Mesodermal cell (in vitro differentiated cells): ENCODE measurements around the gene EIF4ENIF1. TPM values are rescaled to one million over a fixed set of nuclear protein-coding genes. Genes with fewer than 3 reads are reported as not detected.
"Not testable (repeated sequence)": the region's sequence is repeated elsewhere in the genome, so short reads cannot be mapped to it uniquely, and the experiment has no call there.

Source experiments
- H3K27ac ChIP-seq: 2 replicates; pipeline ENCODE4 v1.7.0; 2013; ENCODE audit warnings: mild to moderate bottlenecking, low read depth, low read length, moderate library complexity; ENCODE audit not compliant: severe bottlenecking
- H3K36me3 ChIP-seq: 2 replicates; pipeline ENCODE4 v1.7.1; 2013; ENCODE audit warnings: mild to moderate bottlenecking, low read length, moderate library complexity; ENCODE audit not compliant: control insufficient read depth, insufficient read depth
- H3K4me1 ChIP-seq: one replicate; pipeline ENCODE4 v1.7.1; 2013; ENCODE audit warnings: mild to moderate bottlenecking, low read length; ENCODE audit not compliant: insufficient read depth, control insufficient read depth, poor library complexity, severe bottlenecking
- H3K4me3 ChIP-seq: 2 replicates; pipeline ENCODE4 v1.7.0; 2013; ENCODE audit warnings: low read length, control low read depth, mild to moderate bottlenecking; ENCODE audit not compliant: insufficient read depth, poor library complexity, severe bottlenecking; ENCODE audit errors: extremely low read depth
- H3K9me3 ChIP-seq: 2 replicates; pipeline ENCODE4 v1.7.1; 2013; ENCODE audit warnings: mild to moderate bottlenecking, low read length, moderate library complexity; ENCODE audit not compliant: control insufficient read depth
- WGBS, 2 experiments: methylation state at CpG; one replicate each; pipeline ENCODE4 v1.1.5; 2013; ENCODE audit warnings: missing lambda C conversion rate in 2 of 2; ENCODE audit not compliant: insufficient coverage in 2 of 2; 5-methylcytosine and 5-hydroxymethylcytosine counted together
- polyA plus RNA-seq, 2 experiments: library from polyadenylated mRNA; stranded (reverse); fragments of 50-300 nt; gene quantifications; one replicate each; pipeline ENCODE4 v1.2.3, GENCODE V29; 2013

EIF4ENIF1 gene
- polyA plus RNA-seq (2013, experiment 1 of 2): 23.1 TPM
- 24.9 TPM for polyA plus RNA-seq (2013, experiment 2 of 2)

DNA sequence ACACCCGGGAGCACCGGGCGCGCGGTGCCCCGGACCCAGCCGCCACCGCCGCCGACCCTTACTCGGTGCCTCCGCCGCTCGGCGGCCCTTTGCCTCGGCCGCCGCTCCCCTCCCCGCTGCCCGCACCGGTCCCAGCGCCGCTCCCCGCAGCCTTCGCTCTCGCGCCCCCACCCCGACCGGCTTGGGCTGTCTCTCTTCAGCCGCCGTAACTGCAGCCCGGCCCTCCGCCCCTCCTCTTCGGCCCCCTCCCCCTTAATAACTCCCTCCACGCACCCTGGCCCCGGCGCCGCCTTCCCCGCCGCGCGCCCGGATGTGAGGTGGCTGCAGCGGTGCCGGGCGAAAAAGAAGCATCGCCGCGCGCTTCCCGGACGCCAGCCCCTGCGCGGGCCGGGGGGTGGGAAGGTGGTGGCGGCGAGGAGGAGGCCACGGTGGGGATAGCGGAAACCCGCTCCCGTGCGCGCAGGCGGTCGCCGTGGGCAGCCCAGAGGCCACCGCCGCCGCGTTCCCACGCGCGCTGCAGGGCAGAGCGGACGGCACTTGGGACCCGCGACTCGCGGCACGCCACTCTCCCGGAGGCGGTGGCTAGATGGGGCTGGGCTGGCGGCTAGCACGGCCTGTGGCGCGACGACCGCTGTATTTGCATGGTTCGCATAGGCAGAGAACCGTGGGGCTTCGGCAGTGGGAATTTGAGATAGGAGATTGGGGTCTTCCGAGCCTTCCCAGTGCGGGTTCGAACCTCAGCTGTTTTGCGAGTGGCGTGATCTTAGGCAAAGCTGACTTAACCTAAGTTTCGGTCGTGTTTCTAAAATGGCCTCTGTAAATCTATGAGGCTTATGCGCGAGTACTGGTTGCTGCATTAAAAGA is at the start of gene EIF4ENIF1:
Gene EIF4ENIF1 (minus strand): TSS at position 211 of the 864 bp plus-strand sequence. CDS start 1,124 bp downstream, outside the sequence.
- peak within 1 kb of the TSS; percentile 77 for H3K4me3 ChIP-seq
- peaks cover 10% of the 10 kb centered on the region for H3K4me1 ChIP-seq
- WGBS, 2 experiments: 0% methylated on average over 32 to 73 of the region's 100 CpGs
- peaks cover 31% of the 10 kb centered on the region for H3K36me3 ChIP-seq
- H3K9me3 ChIP-seq: no peaks in the 10 kb centered on the region
- H3K27ac ChIP-seq: peak within 1 kb of the TSS; percentile 97

DNA sequence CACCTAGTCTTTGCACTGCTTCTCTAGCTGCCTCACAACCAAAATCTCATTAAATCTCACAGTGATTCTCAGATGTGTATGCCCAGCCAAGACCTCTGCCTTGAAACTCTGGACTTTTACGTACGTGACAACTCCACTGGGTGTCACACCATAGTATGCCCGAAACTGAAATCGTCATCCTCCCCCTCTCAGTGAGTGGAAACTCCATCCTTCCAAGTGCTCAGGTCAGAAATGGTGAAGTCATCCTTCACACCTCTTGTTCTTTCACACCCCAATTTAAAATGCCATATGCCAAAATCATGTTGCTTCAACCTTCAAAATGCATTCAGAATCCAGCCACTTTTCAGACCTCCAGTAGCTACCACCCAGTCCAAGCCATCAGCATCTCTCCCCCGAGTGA is 49.2 kb upstream of the EIF4ENIF1 start:
- 93 to 95% methylated on average over 5 of the region's 5 CpGs for WGBS, 2 experiments
- no peaks in the 10 kb centered on the region for H3K36me3 ChIP-seq
- H3K9me3 ChIP-seq: no peaks in the 10 kb centered on the region
- no peak overlapping the region for H3K4me3 ChIP-seq
- no peak overlapping the region for H3K27ac ChIP-seq
- H3K4me1 ChIP-seq: no peaks in the 10 kb centered on the region

DNA sequence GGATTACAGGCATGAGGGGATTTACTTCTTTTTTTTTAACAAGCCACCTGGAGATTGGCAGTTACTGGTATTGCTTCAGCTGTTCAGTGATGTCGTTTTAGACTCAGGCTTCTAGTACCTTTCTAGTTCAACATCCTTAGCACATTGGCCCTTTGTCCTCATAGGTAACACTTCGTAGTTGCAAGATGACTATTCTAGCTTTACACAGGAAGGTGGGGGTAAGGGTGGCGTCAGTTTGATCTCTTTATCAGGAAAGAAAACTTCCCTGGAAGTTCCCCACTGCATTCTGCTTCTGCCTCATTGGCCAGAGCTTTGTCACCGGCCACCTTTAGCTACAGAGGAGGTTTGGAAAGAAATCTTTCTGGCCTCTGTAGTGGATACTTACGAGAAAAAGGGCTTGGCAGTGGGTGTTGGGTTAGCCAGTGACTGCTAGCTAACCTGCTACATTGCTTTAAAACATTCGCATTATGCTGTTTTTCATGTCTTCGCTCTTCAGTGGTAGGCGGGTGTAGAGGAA is 47.4 kb upstream of the EIF4ENIF1 start:
- no peaks in the 10 kb centered on the region for H3K4me1 ChIP-seq
- peak overlapping the region; percentile 10 for H3K27ac ChIP-seq
- H3K9me3 ChIP-seq: no peaks in the 10 kb centered on the region
- 92 to 96% methylated on average over 6 to 8 of the region's 8 CpGs for WGBS, 2 experiments
- H3K36me3 ChIP-seq: no peaks in the 10 kb centered on the region
- no peak overlapping the region for H3K4me3 ChIP-seq

GRCh38 chr22:31533374-31533773 is 43.7 kb upstream of the EIF4ENIF1 start:
- Histone ChIP-seq H3K27ac (no peak overlapping the region), H3K4me3 (no peak overlapping the region), H3K4me1 (peaks cover 3% of the 10 kb centered on the region), H3K9me3 (no peaks in the 10 kb centered on the region), H3K36me3 (peaks cover 7% of the 10 kb centered on the region)
- 95 to 96% methylated on average over 4 to 5 of the region's 5 CpGs for WGBS, 2 experiments

DNA sequence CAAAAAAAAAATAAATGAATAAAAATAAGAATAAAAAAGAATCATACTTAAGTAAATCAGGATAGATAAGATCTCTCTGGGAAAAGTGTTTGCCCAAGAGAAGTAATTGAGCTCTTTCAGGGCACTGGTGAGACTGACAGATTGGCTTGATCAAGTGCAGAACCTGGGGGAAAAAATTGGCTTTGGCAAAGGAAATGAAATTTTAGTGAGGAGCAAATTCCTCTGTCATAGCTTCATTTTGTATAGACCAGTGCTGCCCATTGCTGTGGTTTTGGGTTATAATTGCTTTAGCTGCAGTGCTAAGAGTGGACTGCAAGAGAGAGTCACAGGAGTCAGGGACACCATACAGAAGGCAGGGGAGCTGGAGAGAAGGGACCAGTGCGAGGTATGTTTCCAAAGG is 42.4 kb upstream of the EIF4ENIF1 start:
- no peak overlapping the region for H3K27ac ChIP-seq
- no peaks in the 10 kb centered on the region for H3K9me3 ChIP-seq
- no peak overlapping the region for H3K4me3 ChIP-seq
- H3K36me3 ChIP-seq: peaks cover 7% of the 10 kb centered on the region
- 80 to 83% methylated on average over 1 of the region's 1 CpG for WGBS, 2 experiments
- peaks cover 3% of the 10 kb centered on the region for H3K4me1 ChIP-seq

- H3K36me3 ChIP-seq: peaks cover 7% of the 10 kb centered on the region
- peak overlapping the region; percentile 30 for H3K27ac ChIP-seq
- H3K4me3 ChIP-seq: no peak overlapping the region
- no CpG with 5 or more reads among the region's 3 CpGs for WGBS, 2 experiments
- H3K4me1 ChIP-seq: peaks cover 3% of the 10 kb centered on the region
- no peaks in the 10 kb centered on the region for H3K9me3 ChIP-seq
Observed at GRCh38 chr22:31530823-31531195, 41.2 kb upstream of the EIF4ENIF1 start.

DNA sequence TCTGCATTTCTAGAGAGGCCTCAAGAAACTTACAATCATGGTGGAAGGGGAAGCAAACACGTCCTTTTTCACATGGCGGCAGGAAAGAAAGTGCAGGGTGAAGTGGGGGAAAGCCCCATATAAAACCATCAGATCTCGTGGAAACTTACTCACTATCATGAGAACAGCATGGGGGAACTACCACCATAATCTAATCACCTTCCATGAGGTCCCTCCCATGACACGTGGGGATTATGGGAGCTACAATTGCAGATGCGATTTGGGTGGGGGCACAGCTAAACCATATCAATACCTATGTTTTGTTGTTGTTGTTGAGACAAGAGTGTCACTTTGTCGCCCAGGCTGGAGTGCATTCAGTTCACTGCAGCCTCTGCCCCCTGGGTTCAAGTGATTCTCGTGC is 36.6 kb upstream of the EIF4ENIF1 start:
- Histone ChIP-seq H3K36me3 (peaks cover 7% of the 10 kb centered on the region), H3K4me1 (peaks cover 3% of the 10 kb centered on the region), H3K4me3 (no peak overlapping the region), H3K9me3 (peaks cover 3% of the 10 kb centered on the region), H3K27ac (no peak overlapping the region)
- WGBS, 2 experiments: 100% methylated on average over 2 of the region's 7 CpGs

DNA sequence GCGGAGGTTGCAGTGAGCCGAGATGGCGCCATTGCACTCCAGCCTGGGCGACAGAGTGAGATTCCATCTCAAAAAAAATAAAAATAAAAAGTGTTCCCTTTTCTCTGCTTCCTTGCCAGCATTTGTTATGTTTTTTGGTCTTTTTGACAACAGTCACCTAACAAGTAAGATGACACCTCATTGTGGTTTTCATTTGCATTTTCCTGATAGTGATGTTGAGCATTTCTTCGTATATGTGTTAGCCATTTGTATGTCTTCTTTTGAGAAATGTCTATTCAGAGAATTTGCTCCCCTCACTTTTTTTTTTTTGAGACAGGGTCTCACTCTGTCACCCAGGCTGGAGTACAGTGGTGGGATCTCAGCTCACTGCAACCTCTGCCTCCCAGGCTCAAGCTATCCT is 34.5 kb upstream of the EIF4ENIF1 start:
- not testable (repeated sequence) for H3K4me1 ChIP-seq, H3K36me3 ChIP-seq, H3K9me3 ChIP-seq, H3K4me3 ChIP-seq, H3K27ac ChIP-seq
- 87 to 100% methylated on average over 3 to 4 of the region's 5 CpGs for WGBS, 2 experiments

- Histone ChIP-seq H3K4me3 (no peak overlapping the region), H3K36me3 (peaks cover 5% of the 10 kb centered on the region), H3K4me1 (no peaks in the 10 kb centered on the region), H3K9me3 (no peaks in the 10 kb centered on the region), H3K27ac (no peak overlapping the region)
- WGBS, 2 experiments: 90% methylated on average over 2 of the region's 4 CpGs; no CpG with 5 or more reads in 1 of the 2 experiments
Observed at GRCh38 chr22:31520051-31520450, 30.4 kb upstream of the EIF4ENIF1 start.

DNA sequence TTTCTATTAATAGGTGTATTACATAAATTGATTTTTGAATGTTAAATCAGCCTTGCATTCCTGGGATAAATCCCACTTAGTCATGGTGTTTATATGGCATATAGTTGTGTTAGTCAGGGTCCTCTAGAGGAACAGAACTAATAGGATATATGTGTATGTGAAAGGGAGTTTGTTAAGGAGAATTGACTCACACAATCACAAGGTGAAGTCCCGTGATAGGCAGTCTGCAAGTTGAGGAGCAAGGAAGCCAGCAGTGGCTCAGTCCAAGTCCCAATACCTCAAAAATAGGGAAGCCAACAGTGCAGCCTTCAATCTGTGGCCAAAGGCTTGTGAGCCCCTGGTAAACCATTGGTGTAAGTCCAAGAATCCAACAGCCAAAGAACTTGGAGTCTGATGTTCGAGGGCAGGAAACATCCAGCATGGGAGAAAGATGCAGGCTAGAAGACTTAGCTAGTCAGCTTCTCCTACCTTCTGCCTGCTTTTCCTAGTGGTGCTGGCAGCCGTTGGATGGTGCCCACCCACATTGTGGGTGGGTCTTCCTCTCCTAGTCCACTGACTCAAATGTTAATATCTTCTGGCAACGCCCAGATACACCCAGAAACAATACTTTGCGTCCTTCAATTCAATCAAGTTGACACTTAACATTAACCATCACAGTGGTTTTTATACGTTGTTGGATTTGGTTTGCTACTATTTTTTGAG is 19.6 kb upstream of the EIF4ENIF1 start:
- no peaks in the 10 kb centered on the region for H3K4me1 ChIP-seq
- H3K9me3 ChIP-seq: no peaks in the 10 kb centered on the region
- no peak overlapping the region for H3K4me3 ChIP-seq
- WGBS, 2 experiments: 93 to 94% methylated on average over 2 to 4 of the region's 6 CpGs
- H3K36me3 ChIP-seq: peaks cover 11% of the 10 kb centered on the region
- H3K27ac ChIP-seq: no peak overlapping the region
